Measurements from ENCODE around the gene HACE1.
"Not testable (repeated sequence)": the region's sequence is repeated elsewhere in the genome, so short reads cannot be mapped to it uniquely, and the experiment has no call there.

The HACE1 gene

GRCh38 chr6:104829183-104829958 lies 30.3 kb downstream of the HACE1 start:
- no peak for DNase-seq (ENCODE audit: low read depth in 1 of 2, low spot score in 1 of 2)

GRCh38 chr6:104828478-104828877 lies 31.2 kb downstream of the HACE1 start:
- DNase-seq (ENCODE audit: low read depth in 1 of 2, low spot score in 1 of 2): no peak

- not testable (repeated sequence) for DNase-seq (ENCODE audit: low read depth in 1 of 2, low spot score in 1 of 2)
Measured at GRCh38 chr6:104820820-104821219, 38.9 kb downstream of the HACE1 start.

- DNase-seq (ENCODE audit: low read depth in 1 of 2, low spot score in 1 of 2): no peak
Measured at GRCh38 chr6:104816125-104816524, 43.6 kb downstream of the HACE1 start.

- no peak for DNase-seq (ENCODE audit: low read depth in 1 of 2, low spot score in 1 of 2)
Measured at GRCh38 chr6:104814743-104815142, 45.0 kb downstream of the HACE1 start.

GRCh38 chr6:104813552-104813951 lies 46.2 kb downstream of the HACE1 start:
- no peak for DNase-seq (ENCODE audit: low read depth in 1 of 2, low spot score in 1 of 2)

- DNase-seq (ENCODE audit: low read depth in 1 of 2, low spot score in 1 of 2): no peak
Measured at GRCh38 chr6:104809116-104809515, 50.6 kb downstream of the HACE1 start.

GRCh38 chr6:104805335-104805734 lies 54.4 kb downstream of the HACE1 start:
- DNase-seq (ENCODE audit: low read depth in 1 of 2, low spot score in 1 of 2): not testable (repeated sequence)

GRCh38 chr6:104799134-104799657 lies 60.5 kb downstream of the HACE1 start:
- no peak for DNase-seq (ENCODE audit: low read depth in 1 of 2, low spot score in 1 of 2)

GRCh38 chr6:104796031-104796785 lies 63.5 kb downstream of the HACE1 start:
- DNase-seq (ENCODE audit: low read depth in 1 of 2, low spot score in 1 of 2): no peak

GRCh38 chr6:104795363-104795762 lies 64.4 kb downstream of the HACE1 start:
- DNase-seq (ENCODE audit: low read depth in 1 of 2, low spot score in 1 of 2): no peak

- peak in 1 of 2 donors; percentile 11 for DNase-seq (ENCODE audit: low read depth in 1 of 2, low spot score in 1 of 2)
Measured at GRCh38 chr6:104789770-104790190, 69.9 kb downstream of the HACE1 start.

- DNase-seq (ENCODE audit: low read depth in 1 of 2, low spot score in 1 of 2): no peak
Measured at GRCh38 chr6:104788400-104788799, 71.3 kb downstream of the HACE1 start.

- no peak for DNase-seq (ENCODE audit: low read depth in 1 of 2, low spot score in 1 of 2)
Measured at GRCh38 chr6:104787305-104787704, 72.4 kb downstream of the HACE1 start.

GRCh38 chr6:104784884-104785283 lies 74.8 kb downstream of the HACE1 start:
- no peak for DNase-seq (ENCODE audit: low read depth in 1 of 2, low spot score in 1 of 2)

- no peak for DNase-seq (ENCODE audit: low read depth in 1 of 2, low spot score in 1 of 2)
Measured at GRCh38 chr6:104771258-104771832, 88.4 kb downstream of the HACE1 start.

GRCh38 chr6:104768906-104769305 lies 90.8 kb downstream of the HACE1 start:
- DNase-seq (ENCODE audit: low read depth in 1 of 2, low spot score in 1 of 2): no peak

GRCh38 chr6:104766595-104766994 lies 93.1 kb downstream of the HACE1 start:
- no peak for DNase-seq (ENCODE audit: low read depth in 1 of 2, low spot score in 1 of 2)

- DNase-seq (ENCODE audit: low read depth in 1 of 2, low spot score in 1 of 2): no peak
Measured at GRCh38 chr6:104754788-104755409, 104.8 kb downstream of the HACE1 start.

- no peak for DNase-seq (ENCODE audit: low read depth in 1 of 2, low spot score in 1 of 2)
Measured at GRCh38 chr6:104753251-104753650, 106.5 kb downstream of the HACE1 start.

- DNase-seq (ENCODE audit: low read depth in 1 of 2, low spot score in 1 of 2): no peak
Measured at GRCh38 chr6:104750449-104750848, 109.3 kb downstream of the HACE1 start.

Data from activated CD4-positive, alpha-beta T cell treated with anti-CD3 and anti-CD28 coated beads, Interleukin-2, amount 50 U/mL, for 24 hours (primary cell).